IMR-90 (cell line): Measurements from ENCODE around the gene VSNL1. TPM values are rescaled to one million over a fixed set of nuclear protein-coding genes. Genes with fewer than 3 reads are reported as not detected.

Experiments
- ATAC-seq: fragments of 200-7000 bp; cut with Tn5 transposase; 2 replicates; pipeline ENCODE4 v1.9.1; 2020; ENCODE audit warnings: low read depth, mild to moderate bottlenecking, moderate library complexity
- BruUV-seq: library from RNA; stranded (reverse); fragments of 400-500 nt; replicated peaks from 2 replicates; lab custom pipeline; 2021; lab: Mats Ljungman, UMichigan
- CTCF ChIA-PET: fragments of 300-600 bp; formaldehyde crosslinking; extraction: SDS; loops from one replicate; lab custom pipeline; 2021; ENCODE audit warnings: antibody characterized with exemption; lab: Yijun Ruan, JAX
- POLR2A ChIA-PET: fragments of 300-600 bp; sonication (Branson Sonifier 250); formaldehyde crosslinking; loops from one replicate; lab custom pipeline; 2022; ENCODE audit warnings: antibody characterized with exemption; ENCODE audit not compliant: unreplicated experiment; lab: Charles Lee
- DNase-seq: peaks from one replicate; pipeline ENCODE4 v3.0.0; 2013
- H2AFZ ChIP-seq: replicated peaks from 2 replicates; pipeline ENCODE3; 2013; ENCODE audit warnings: low read length, mild to moderate bottlenecking; ENCODE audit not compliant: poor library complexity
- H2AK5ac ChIP-seq: 2 replicates; pipeline ENCODE4 v1.6.1; 2013; ENCODE audit warnings: low read depth, low read length, inconsistent platforms
- H2AK9ac ChIP-seq: replicated peaks from 2 replicates; pipeline ENCODE3; 2013; ENCODE audit warnings: mild to moderate bottlenecking, low read depth, low read length, moderate library complexity; ENCODE audit not compliant: poor library complexity
- H2BK120ac ChIP-seq: 2 replicates; pipeline ENCODE4 v1.6.1; 2013; ENCODE audit warnings: low read depth, low read length, inconsistent platforms
- H2BK15ac ChIP-seq: 3 replicates; pipeline ENCODE4 v1.6.1; 2013; ENCODE audit warnings: low read depth, low read length, inconsistent platforms
- H2BK20ac ChIP-seq: 2 replicates; pipeline ENCODE4 v1.6.1; 2013; ENCODE audit warnings: low read depth, mild to moderate bottlenecking, inconsistent platforms, low read length, moderate library complexity
- H2BK5ac ChIP-seq: 2 replicates; pipeline ENCODE4 v1.6.1; 2013; ENCODE audit warnings: mild to moderate bottlenecking, low read depth, low read length, inconsistent platforms; ENCODE audit not compliant: poor library complexity, severe bottlenecking
- H3K14ac ChIP-seq: replicated peaks from 2 replicates; pipeline ENCODE4 v1.6.1; 2013; ENCODE audit warnings: low read depth, low read length, inconsistent platforms
- H3K18ac ChIP-seq: 2 replicates; pipeline ENCODE4 v1.6.1; 2013; ENCODE audit warnings: low read depth, low read length, control low read depth
- H3K23ac ChIP-seq: 2 replicates; pipeline ENCODE4 v1.6.1; 2013; ENCODE audit warnings: low read depth, low read length, inconsistent platforms
- H3K27ac ChIP-seq: 2 replicates; pipeline ENCODE4 v1.5.1; 2013; ENCODE audit warnings: mild to moderate bottlenecking, control low read depth, low read length; ENCODE audit not compliant: insufficient read depth
- H3K27me3 ChIP-seq: 2 replicates; pipeline ENCODE4 v1.6.1; 2013; ENCODE audit warnings: low read length; ENCODE audit not compliant: control insufficient read depth, insufficient read depth
- H3K36me3 ChIP-seq: 2 replicates; pipeline ENCODE4 v1.6.1; 2013; ENCODE audit warnings: low read length, mixed read lengths; ENCODE audit not compliant: control insufficient read depth, insufficient read depth
- H3K4ac ChIP-seq: 2 replicates; pipeline ENCODE4 v1.6.1; 2013; ENCODE audit warnings: low read depth, low read length, inconsistent platforms
- H3K4me1 ChIP-seq: 2 replicates; pipeline ENCODE4 v1.6.1; 2013; ENCODE audit warnings: low read length, mixed read lengths; ENCODE audit not compliant: control insufficient read depth, insufficient read depth
- H3K4me2 ChIP-seq: 2 replicates; pipeline ENCODE4 v1.6.1; 2013; ENCODE audit warnings: low read depth, mild to moderate bottlenecking, control low read depth, low read length, moderate library complexity
- H3K4me3 ChIP-seq: 2 replicates; pipeline ENCODE4 v1.5.1; 2013; ENCODE audit warnings: low read depth, mild to moderate bottlenecking, control low read depth, low read length, moderate library complexity; ENCODE audit not compliant: insufficient read depth
- H3K56ac ChIP-seq: 2 replicates; pipeline ENCODE4 v1.6.1; 2013; ENCODE audit warnings: low read length, inconsistent platforms; ENCODE audit not compliant: insufficient read depth; ENCODE audit errors: extremely low read depth
- H3K79me1 ChIP-seq, 2 experiments: 2 replicates each; pipeline ENCODE4 v1.6.1; 2013; ENCODE audit warnings: low read length in 2 of 2, inconsistent platforms in 1 of 2, low read depth in 1 of 2
- H3K9ac ChIP-seq: 2 replicates; pipeline ENCODE4 v1.6.1; 2013; ENCODE audit warnings: low read depth, low read length, control low read depth
- H3K9me1 ChIP-seq: 2 replicates; pipeline ENCODE4 v1.6.1; 2013; ENCODE audit warnings: low read length, inconsistent platforms; ENCODE audit not compliant: insufficient read depth
- H3K9me3 ChIP-seq: 2 replicates; pipeline ENCODE4 v1.6.1; 2013; ENCODE audit warnings: low read length; ENCODE audit not compliant: control insufficient read depth, insufficient read depth
- H4K20me1 ChIP-seq: 2 replicates; pipeline ENCODE4 v1.6.1; 2013; ENCODE audit warnings: low read length, inconsistent platforms; ENCODE audit not compliant: insufficient read depth
- H4K5ac ChIP-seq: 2 replicates; pipeline ENCODE4 v1.6.1; 2013; ENCODE audit warnings: mild to moderate bottlenecking, low read depth, low read length, control low read depth
- H4K8ac ChIP-seq, 2 experiments: 2 replicates each; pipeline ENCODE4 v1.6.1; 2013; ENCODE audit warnings: low read depth in 2 of 2, low read length in 2 of 2, control low read depth in 1 of 2, inconsistent platforms in 1 of 2
- H4K91ac ChIP-seq: 2 replicates; pipeline ENCODE4 v1.6.1; 2013; ENCODE audit warnings: low read depth, low read length, inconsistent platforms; ENCODE audit not compliant: insufficient read depth
- BHLHE40 ChIP-seq: fragments of 150-350 bp; IDR thresholded peaks from 2 replicates; pipeline ENCODE4 v1.6.1; 2016; ENCODE audit warnings: mild to moderate bottlenecking, low read depth, low read length
- CEBPB ChIP-seq: IDR thresholded peaks from 2 replicates; pipeline ENCODE4 v1.6.1; 2012; ENCODE audit warnings: low read depth, low read length, improper control_type of control experiment
- CHD1 ChIP-seq: IDR thresholded peaks from 2 replicates; pipeline ENCODE4 v1.6.1; 2012; ENCODE audit warnings: low read depth, low read length, improper control_type of control experiment
- FOS ChIP-seq: fragments of 150-350 bp; IDR thresholded peaks from 2 replicates; pipeline ENCODE4 v1.6.1; 2016; ENCODE audit warnings: low read depth, low read length
- MAFK ChIP-seq: IDR thresholded peaks from 2 replicates; pipeline ENCODE4 v1.6.1; 2012; ENCODE audit warnings: low read depth, low read length, improper control_type of control experiment
- MAZ ChIP-seq: IDR thresholded peaks from 2 replicates; pipeline ENCODE4 v1.6.1; 2012; ENCODE audit warnings: low read depth, mild to moderate bottlenecking, low read length, improper control_type of control experiment, moderate library complexity, borderline replicate concordance
- MXI1 ChIP-seq: IDR thresholded peaks from 2 replicates; pipeline ENCODE4 v1.6.1; 2012; ENCODE audit warnings: low read depth, mild to moderate bottlenecking, low read length, moderate library complexity, borderline replicate concordance
- NFE2L2 ChIP-seq: fragments of 150-350 bp; IDR thresholded peaks from 2 replicates; pipeline ENCODE4 v1.6.1; 2016; ENCODE audit warnings: low read depth, mild to moderate bottlenecking, low read length
- POLR2A ChIP-seq: IDR thresholded peaks from 2 replicates; pipeline ENCODE4 v1.6.1; 2012; ENCODE audit warnings: mild to moderate bottlenecking, low read depth, low read length
- RAD21 ChIP-seq: IDR thresholded peaks from 2 replicates; pipeline ENCODE4 v1.6.1; 2012; ENCODE audit warnings: low read length, improper control_type of control experiment
- RCOR1 ChIP-seq: IDR thresholded peaks from 2 replicates; pipeline ENCODE4 v1.6.1; 2012; ENCODE audit warnings: mild to moderate bottlenecking, low read length, improper control_type of control experiment; ENCODE audit not compliant: insufficient replicate concordance
- RFX5 ChIP-seq: IDR thresholded peaks from 2 replicates; pipeline ENCODE4 v1.8.0; 2012; ENCODE audit warnings: low read depth, mild to moderate bottlenecking, low read length, moderate library complexity
- SMC3 ChIP-seq: fragments of 150-350 bp; IDR thresholded peaks from 2 replicates; pipeline ENCODE4 v1.6.1; 2016; ENCODE audit warnings: low read depth, mild to moderate bottlenecking, antibody characterized with exemption, low read length, moderate library complexity
- dilution Hi-C: fragments of 300-500 bp; cut with HindIII; formaldehyde crosslinking; loops from one replicate; pipeline ENCODE4 v1.14.3; 2018; ENCODE audit warnings: low sequenced_read_pairs; ENCODE audit not compliant: unreplicated experiment
- in situ Hi-C: fragments of 300-500 bp; cut with MboI; formaldehyde crosslinking; loops from 3 replicates; pipeline ENCODE4 v1.14.3; 2019; ENCODE audit warnings: low sequenced_read_pairs, inconsistent platforms, mixed read lengths
- intact Hi-C: fragments of 100-400 bp; cut with micrococcal nuclease; formaldehyde crosslinking; loops from 2 replicates; pipeline ENCODE4 v1.10.0; 2022
- polyA plus RNA-seq, 3 experiments: library from polyadenylated mRNA; depleted of rRNA; stranded (reverse); fragments of >200 nt; gene quantifications; 2 replicates each; pipeline ENCODE4 v1.2.3, GENCODE V29; 2012; ENCODE audit warnings: low replicate concordance in 1 of 3
- total RNA-seq: library from RNA; depleted of rRNA; stranded (reverse); fragments of >200 nt; gene quantifications from 2 replicates; pipeline ENCODE4 v1.2.3, GENCODE V29; 2012
- TF ChIP-seq, protein P1 (sequence below): conservative IDR thresholded peaks from 2 replicates; pipeline ENCODE4 v1.5.1; 2012; ENCODE audit warnings: mild to moderate bottlenecking, low read depth, low read length, improper control_type of control experiment
- TF ChIP-seq, protein P2 (sequence below): fragments of 150-350 bp; IDR thresholded peaks from 2 replicates; pipeline ENCODE4 v1.6.1; 2016; ENCODE audit warnings: low read depth, mild to moderate bottlenecking, low read length, moderate library complexity, borderline replicate concordance
- TF ChIP-seq, protein P3 (sequence below): fragments of 150-350 bp; IDR thresholded peaks from 2 replicates; pipeline ENCODE4 v1.6.1; 2017; ENCODE audit warnings: mild to moderate bottlenecking, antibody characterized with exemption, low read length, low read depth

Gene VSNL1
- total and polyA plus RNA-seq, 2 of the 4 experiments (the other 2 are of a cell fraction), result 0.32 to 0.36 TPM

DNA sequence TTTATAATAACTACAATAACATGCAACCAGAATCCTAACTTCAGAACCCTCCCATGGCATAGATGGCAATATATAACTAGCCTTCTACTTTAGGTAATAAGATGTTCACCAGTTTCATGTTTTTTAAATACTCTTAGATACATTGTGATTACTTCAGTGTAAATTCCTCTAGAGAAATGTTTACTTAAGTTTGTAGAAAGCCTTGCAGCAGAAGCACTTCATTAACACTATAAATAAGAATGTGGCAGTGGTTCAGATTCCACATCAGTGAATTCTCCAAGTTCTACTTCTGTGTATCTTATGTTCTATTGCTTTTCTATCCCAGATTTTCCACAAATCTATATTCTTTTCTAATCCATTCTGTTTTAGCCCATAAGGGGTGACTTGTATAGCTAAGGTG lies 21.0 kb upstream of the VSNL1 start:
- Histone ChIP-seq H3K14ac (no peak overlapping the region), H4K91ac (no peak overlapping the region), H3K36me3 (no peaks in the 10 kb centered on the region), H4K20me1 (no peaks in the 10 kb centered on the region), H4K8ac (no peak overlapping the region), H3K18ac (no peak overlapping the region), H3K9me1 (no peaks in the 10 kb centered on the region), H2AK5ac (no peak overlapping the region), H2BK120ac (no peak overlapping the region), H2BK5ac (no peak overlapping the region), H4K5ac (no peak overlapping the region), H3K4me2 (no peak overlapping the region), H3K9ac (no peak overlapping the region), H3K79me1 (no peaks in the 10 kb centered on the region), H3K9me3 (no peaks in the 10 kb centered on the region), H3K4me1 (no peaks in the 10 kb centered on the region), H3K27me3 (no peaks in the 10 kb centered on the region), H2AFZ (no peak overlapping the region), H2BK20ac (no peak overlapping the region), H2AK9ac (no peak overlapping the region), H3K4me3 (no peak overlapping the region), H2BK15ac (no peak overlapping the region), H3K4ac (no peak overlapping the region), H3K27ac (no peak overlapping the region), H3K23ac (no peak overlapping the region), H3K56ac (no peak overlapping the region)
- POLR2A ChIA-PET, result no interaction called here
- DNase-seq (no peak), ATAC-seq (no peak)
- dilution Hi-C loops, result no loop called here
- in situ Hi-C loops, result no loop called here
- CTCF ChIA-PET, result no interaction called here
- intact Hi-C loops, result no loop called here
- TF ChIP-seq POLR2A, result no peak
- TF ChIP-seq MAZ, result no peak
- TF ChIP-seq RCOR1, result no peak
- TF ChIP-seq FOS, result no peak
- TF ChIP-seq NFE2L2, result no peak
- TF ChIP-seq MAFK, result no peak
- TF ChIP-seq MXI1, result no peak
- TF ChIP-seq, protein P1, sequence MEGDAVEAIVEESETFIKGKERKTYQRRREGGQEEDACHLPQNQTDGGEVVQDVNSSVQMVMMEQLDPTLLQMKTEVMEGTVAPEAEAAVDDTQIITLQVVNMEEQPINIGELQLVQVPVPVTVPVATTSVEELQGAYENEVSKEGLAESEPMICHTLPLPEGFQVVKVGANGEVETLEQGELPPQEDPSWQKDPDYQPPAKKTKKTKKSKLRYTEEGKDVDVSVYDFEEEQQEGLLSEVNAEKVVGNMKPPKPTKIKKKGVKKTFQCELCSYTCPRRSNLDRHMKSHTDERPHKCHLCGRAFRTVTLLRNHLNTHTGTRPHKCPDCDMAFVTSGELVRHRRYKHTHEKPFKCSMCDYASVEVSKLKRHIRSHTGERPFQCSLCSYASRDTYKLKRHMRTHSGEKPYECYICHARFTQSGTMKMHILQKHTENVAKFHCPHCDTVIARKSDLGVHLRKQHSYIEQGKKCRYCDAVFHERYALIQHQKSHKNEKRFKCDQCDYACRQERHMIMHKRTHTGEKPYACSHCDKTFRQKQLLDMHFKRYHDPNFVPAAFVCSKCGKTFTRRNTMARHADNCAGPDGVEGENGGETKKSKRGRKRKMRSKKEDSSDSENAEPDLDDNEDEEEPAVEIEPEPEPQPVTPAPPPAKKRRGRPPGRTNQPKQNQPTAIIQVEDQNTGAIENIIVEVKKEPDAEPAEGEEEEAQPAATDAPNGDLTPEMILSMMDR, result no peak
- TF ChIP-seq, protein P2, sequence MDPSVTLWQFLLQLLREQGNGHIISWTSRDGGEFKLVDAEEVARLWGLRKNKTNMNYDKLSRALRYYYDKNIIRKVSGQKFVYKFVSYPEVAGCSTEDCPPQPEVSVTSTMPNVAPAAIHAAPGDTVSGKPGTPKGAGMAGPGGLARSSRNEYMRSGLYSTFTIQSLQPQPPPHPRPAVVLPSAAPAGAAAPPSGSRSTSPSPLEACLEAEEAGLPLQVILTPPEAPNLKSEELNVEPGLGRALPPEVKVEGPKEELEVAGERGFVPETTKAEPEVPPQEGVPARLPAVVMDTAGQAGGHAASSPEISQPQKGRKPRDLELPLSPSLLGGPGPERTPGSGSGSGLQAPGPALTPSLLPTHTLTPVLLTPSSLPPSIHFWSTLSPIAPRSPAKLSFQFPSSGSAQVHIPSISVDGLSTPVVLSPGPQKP, result no peak
- no peak for TF ChIP-seq CEBPB
- TF ChIP-seq, protein P3, sequence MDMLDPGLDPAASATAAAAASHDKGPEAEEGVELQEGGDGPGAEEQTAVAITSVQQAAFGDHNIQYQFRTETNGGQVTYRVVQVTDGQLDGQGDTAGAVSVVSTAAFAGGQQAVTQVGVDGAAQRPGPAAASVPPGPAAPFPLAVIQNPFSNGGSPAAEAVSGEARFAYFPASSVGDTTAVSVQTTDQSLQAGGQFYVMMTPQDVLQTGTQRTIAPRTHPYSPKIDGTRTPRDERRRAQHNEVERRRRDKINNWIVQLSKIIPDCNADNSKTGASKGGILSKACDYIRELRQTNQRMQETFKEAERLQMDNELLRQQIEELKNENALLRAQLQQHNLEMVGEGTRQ, result no peak
- TF ChIP-seq RAD21, result no peak
- no peak for TF ChIP-seq SMC3
- TF ChIP-seq CHD1, result no peak
- TF ChIP-seq RFX5, result no peak
- no peak for TF ChIP-seq BHLHE40
- BruUV-seq, result no TSS peak
